ENCODE measurements around the gene DHDDS. TPM values are rescaled to one million over a fixed set of nuclear protein-coding genes. Genes with fewer than 3 reads are reported as not detected.

The DHDDS gene
- total and polyA plus RNA-seq, 2 of the 13 experiments (the other 11 are each of a cell fraction or from before 2014, with no cell fraction given), result 18.9 to 28.3 TPM

GRCh38 chr1:26493938-26494337 lies 61.8 kb downstream of the DHDDS start:
- TF ChIP-seq ZNF839 (CRISPR knock-in tag; IDR thresholded peaks at IDR 0.05; ENCODE audit: borderline replicate concordance) (no peak), MIER2 (CRISPR knock-in tag; IDR thresholded peaks at IDR 0.05) (no peak), GLMP (CRISPR knock-in tag; IDR thresholded peaks at IDR 0.05; ENCODE audit: borderline replicate concordance) (no peak), ZNF451 (CRISPR knock-in tag; IDR thresholded peaks at IDR 0.05) (no peak), CREB1 (IDR thresholded peaks at IDR 0.05) (no peak), CREB1 (CRISPR knock-in tag; IDR thresholded peaks at IDR 0.05) (no peak), FOXK2 (IDR thresholded peaks at IDR 0.05) (no peak), NR2F2 (IDR thresholded peaks at IDR 0.05; ENCODE audit: borderline replicate concordance, low read depth) (no peak), XBP1 (CRISPR knock-in tag; IDR thresholded peaks at IDR 0.05) (no peak), TEF (CRISPR knock-in tag; IDR thresholded peaks at IDR 0.05) (no peak), ZBTB21 (CRISPR knock-in tag; IDR thresholded peaks at IDR 0.05) (no peak), NFYC (CRISPR knock-in tag; IDR thresholded peaks at IDR 0.05) (no peak), ZNF543 (CRISPR knock-in tag; IDR thresholded peaks at IDR 0.05) (no peak)
- TF ChIP-seq, protein P1, sequence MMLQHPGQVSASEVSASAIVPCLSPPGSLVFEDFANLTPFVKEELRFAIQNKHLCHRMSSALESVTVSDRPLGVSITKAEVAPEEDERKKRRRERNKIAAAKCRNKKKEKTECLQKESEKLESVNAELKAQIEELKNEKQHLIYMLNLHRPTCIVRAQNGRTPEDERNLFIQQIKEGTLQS (CRISPR knock-in tag; IDR thresholded peaks at IDR 0.05), result no peak
- TF ChIP-seq, protein P2, sequence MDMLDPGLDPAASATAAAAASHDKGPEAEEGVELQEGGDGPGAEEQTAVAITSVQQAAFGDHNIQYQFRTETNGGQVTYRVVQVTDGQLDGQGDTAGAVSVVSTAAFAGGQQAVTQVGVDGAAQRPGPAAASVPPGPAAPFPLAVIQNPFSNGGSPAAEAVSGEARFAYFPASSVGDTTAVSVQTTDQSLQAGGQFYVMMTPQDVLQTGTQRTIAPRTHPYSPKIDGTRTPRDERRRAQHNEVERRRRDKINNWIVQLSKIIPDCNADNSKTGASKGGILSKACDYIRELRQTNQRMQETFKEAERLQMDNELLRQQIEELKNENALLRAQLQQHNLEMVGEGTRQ (IDR thresholded peaks at IDR 0.05; ENCODE audit: low read depth, low read length), result no peak
- TF ChIP-seq, protein P2 (CRISPR knock-in tag; IDR thresholded peaks at IDR 0.05; ENCODE audit: borderline replicate concordance), result no peak
- ATAC-seq, result no peak
- no peak overlapping the region for H3K27ac ChIP-seq (ENCODE audit: extremely low read length, insufficient read depth, low read length)
- H3K4me2 ChIP-seq (ENCODE audit: low read depth, low read length), result no peak overlapping the region
- H3K9ac ChIP-seq (ENCODE audit: insufficient read depth, low read depth, low read length), result no peak overlapping the region
- no TSS peak for BruUV-seq (replicated peaks)
- no peaks in the 10 kb centered on the region for H3K36me3 ChIP-seq (replicated peaks in 1 of 2; ENCODE audit: control insufficient read depth in 1 of 2, insufficient read depth in 2 of 2, low read length in 2 of 2)
- H3K4me3 ChIP-seq (replicated peaks in 1 of 3; ENCODE audit: insufficient read depth in 1 of 3, low read depth in 2 of 3, low read length in 3 of 3), result no peak overlapping the region
- in situ Hi-C loops (cut with HindIII; ENCODE audit: extremely low pct_ligation_motif_present, low pct_unique_long_range_greater_than_20kb), result no loop called here
- H3K9me3 ChIP-seq (ENCODE audit: low read length), result no peaks in the 10 kb centered on the region
- peaks cover 12% of the 10 kb centered on the region; the same call in 1 of the 2 replicates for H3K4me1 ChIP-seq (ENCODE audit: insufficient read depth, low read length)
- no peaks in the 10 kb centered on the region for H4K20me1 ChIP-seq (ENCODE audit: insufficient read depth, low read length)
- no peaks in the 10 kb centered on the region for H3K79me2 ChIP-seq (ENCODE audit: insufficient read depth, low read length)
- no peak overlapping the region for H2AFZ ChIP-seq (ENCODE audit: low read length)
- no peak for FAIRE-seq
- ChIA-PET CTCF (ENCODE audit: low intra/inter-chr PET ratio, low total read pairs) (no interaction called here), POLR2A (no interaction called here)
- intact Hi-C loops (cut with micrococcal nuclease; ENCODE audit: unreplicated experiment), result no loop called here
- DNase-seq (ENCODE audit: low spot score), result no peak
- WGBS (ENCODE audit: low lambda C conversion rate), result 77% methylated on average over 3 of the region's 3 CpGs
- no peaks in the 10 kb centered on the region; a peak in 2 of 5 replicates for H3K27me3 ChIP-seq (ENCODE audit: control insufficient read depth in 1 of 2, insufficient read depth in 2 of 2, low read length in 2 of 2)
